GM19324 (cell line): ENCODE measurements around the gene ERCC1.

Source experiments
- ATAC-seq: cut with Tn5 transposase; IDR thresholded peaks from one replicate; pipeline ENCODE4 v1.9.1; 2021; ENCODE audit warnings: mild to moderate bottlenecking, moderate library complexity; ENCODE audit not compliant: unreplicated experiment, low FRiP score

The ERCC1 gene

DNA sequence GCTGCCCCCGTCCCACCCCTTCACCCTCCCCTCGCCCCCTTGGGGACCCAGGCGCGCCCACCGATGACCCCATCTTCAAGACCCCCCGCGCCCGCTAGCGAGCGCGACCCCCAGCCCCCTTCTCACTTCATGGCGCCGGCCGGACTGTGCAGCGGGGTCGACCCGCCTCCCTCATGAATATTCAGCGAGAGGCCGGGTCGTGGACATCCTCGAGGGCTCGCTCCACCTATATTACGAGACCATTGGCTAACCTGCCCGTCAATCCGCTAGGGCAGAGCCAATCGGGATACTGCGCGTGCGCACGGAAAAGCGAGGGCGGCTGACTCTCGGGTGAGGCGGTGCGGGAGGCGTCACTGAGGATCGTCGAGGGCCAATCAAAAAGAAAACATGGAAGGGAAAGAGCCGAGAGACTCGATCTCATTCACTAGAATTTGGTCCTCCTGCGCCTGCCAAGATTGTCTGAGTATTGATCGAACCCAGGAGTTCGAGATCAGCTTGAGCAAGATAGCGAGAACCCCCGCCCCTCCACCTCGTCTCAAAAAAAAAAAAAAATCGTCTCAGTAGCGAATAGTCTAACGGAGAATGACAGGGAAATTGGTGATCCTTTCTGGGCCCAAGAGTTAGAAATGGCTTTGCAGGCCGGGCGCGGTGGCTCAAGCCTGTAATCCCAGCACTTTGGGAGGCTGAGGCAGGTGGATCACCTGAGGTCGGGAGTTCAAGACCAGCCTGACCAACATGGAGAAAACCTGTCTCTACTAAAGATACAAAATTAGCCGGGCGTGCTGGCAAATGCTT lies 53.1 kb downstream of the ERCC1 start, which contains the start of gene ERCC2:
Gene ERCC2 (minus strand): TSS at position 164 of the 795 bp plus-strand sequence. CDS start 33 bp downstream, at position 131.
- ATAC-seq = peak; percentile 98

DNA sequence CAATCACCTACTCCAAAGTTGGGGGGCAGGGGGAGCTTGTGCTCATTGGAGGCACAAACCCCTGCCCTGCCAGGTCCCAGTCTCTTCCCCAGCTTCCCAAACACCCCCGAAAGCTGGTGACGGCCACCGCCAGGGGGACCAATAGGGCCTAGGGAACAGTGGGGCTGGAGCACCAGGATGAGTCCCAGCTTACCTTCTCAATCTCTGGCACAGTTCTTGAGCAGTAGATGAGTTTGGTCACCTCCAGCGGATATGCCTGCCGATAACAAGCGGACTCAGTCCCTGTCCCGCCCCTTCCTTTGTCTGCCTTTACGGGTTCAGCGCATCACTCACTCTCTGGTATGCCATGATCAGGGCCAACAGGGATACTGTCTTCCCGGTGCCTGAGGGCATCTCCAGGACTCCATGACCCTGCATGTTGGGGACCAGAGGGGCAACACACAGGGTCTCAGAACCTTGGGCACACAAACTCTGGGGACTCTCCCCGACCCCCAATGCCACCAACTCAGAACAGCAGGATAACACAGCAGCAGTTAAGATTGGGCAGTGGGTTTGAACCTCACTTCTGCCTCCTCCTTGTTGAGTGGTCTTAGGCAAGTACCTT lies 54.9 kb downstream of the ERCC1 start:
- no peak for ATAC-seq

DNA sequence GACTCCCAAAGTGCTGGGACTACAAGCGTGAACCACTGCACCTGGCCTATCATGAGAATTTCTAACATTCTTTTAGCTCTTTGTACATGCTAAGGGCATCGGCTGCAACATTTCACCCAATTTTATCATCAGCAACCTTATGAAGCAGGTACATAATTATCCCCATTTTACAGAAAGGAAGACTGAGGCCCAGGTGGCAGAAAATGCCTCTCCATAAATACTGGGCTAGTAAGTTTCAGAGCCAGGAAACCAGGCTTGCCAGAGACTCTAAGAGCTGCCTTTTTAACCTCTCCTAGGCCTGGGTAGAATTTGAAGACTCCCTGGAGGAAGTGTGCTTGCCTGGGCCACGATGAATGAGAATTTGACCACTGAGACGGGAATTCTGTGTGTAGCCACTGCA lies 55.6 kb downstream of the ERCC1 start:
- ATAC-seq = no peak

- no peak for ATAC-seq
These were observed 59.0 kb downstream of the ERCC1 start for GRCh38 chr19:45364696-45365095.

DNA sequence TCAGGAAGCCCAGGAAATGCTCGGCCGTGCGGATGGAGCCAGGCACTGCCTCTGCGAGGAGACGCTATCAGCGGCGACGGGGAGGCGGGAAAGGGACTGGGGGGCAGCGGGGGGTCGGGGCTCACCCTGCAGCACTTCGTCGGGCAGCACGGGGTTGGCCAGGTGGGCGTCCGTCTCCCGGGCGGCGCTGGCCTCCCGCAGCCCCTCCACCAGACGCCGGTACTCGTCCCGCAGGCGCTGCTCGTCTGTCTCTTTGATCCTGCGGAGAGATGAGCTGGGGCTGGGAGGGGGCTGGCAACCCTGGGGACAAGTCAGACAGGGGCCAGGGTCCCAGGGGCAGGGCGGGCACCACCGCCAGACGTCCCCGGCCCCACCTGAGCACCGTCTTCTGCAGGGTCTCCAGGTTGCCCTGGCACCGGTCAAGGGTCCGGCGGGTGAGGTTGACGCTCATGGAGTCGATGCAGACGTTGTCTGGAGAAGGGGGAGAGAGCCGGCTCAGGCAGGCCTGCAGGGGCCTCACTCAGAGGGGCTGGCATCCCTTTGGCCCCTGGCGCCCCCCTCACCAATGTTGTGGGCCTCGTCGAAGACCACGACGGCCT lies 59.8 kb downstream of the ERCC1 start:
- ATAC-seq = no peak

DNA sequence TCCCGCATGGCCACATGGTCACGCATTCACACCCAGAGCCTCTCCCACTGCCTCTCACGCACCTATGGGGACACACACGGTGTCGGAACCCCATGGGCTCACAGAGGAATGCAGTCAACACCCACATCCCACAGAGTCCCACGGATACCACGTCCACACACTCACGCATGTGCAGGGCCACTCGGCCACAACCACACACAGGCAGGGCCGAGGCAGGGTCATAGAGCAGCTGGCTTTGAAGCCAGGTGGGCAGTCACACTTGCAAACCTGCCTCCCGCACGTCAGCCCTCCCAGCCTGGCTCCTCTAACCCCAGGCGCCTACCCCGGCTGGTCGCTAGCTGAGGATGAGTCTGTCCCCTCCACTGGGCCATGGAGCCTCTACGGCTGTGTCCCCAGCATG lies 61.4 kb downstream of the ERCC1 start:
- no peak for ATAC-seq

DNA sequence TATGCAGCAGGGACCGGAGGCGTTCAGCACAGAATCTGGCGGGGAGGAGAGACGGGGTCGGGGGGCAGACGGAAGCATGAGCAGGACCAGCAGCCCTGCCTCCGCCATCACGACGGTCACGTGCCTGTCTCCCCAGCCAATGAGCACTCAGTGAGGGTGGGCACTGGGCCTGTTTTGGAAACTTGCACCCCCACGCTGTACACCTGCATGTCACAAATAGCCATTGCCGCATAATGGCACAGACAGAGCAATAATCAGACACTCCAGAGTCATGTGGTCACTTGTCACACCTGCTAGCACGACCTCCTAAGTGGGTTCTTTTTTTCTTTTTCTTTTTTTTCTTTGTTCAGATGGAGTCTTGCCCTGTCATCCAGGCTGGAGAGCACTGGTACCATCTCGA lies 62.1 kb downstream of the ERCC1 start:
- no peak for ATAC-seq

DNA sequence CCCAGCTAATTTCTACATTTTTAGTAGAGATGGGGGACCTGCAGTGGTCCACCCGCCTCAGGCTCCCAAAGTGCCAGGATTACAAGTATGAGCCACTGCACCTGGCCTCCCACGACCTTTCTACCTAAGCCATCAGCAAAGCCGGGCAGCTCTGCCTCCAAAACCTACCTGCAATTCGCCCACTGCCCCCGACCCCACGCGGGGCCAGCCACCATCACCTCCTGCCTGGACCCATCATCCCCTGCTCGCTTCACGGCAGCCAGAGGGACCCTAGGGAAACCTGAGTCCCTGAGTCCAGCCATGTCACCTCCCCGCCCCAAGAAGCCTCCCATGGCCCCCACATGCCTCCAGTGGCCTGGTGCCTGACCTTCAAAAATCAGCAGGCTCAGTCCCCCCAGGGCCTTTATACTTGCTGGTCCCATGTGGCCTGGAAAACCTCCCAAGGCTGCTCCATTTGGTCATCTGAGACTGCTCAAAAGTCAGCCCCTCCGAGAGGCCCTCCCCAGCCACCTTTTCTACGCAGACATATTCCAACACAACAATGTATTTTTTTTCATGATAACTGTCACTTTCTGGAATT lies 65.4 kb downstream of the ERCC1 start:
- ATAC-seq = no peak

- no peak for ATAC-seq
These were observed 66.3 kb downstream of the ERCC1 start for GRCh38 chr19:45357445-45357783.
